Body of pancreas (tissue), 4 donors: ENCODE measurements around the gene TMEM8B.

ENCODE experiments used
- POLR2A ChIP-seq, 3 donors: fragments of 450-650 bp; IDR thresholded peaks; one replicate each; pipeline ENCODE4 v1.6.1; 2016; ENCODE audit warnings: antibody characterized with exemption in 3 of 3, mild to moderate bottlenecking in 2 of 3
- TF ChIP-seq, protein P1 (sequence below), 7 experiments: fragments of 450-650 bp in 4 of 7; fragments of 200-600 bp in 3 of 7; sonication (generic) in 3 of 7; IDR thresholded peaks; one replicate each; pipeline ENCODE4 v1.5.1; 2016 to 2019; ENCODE audit warnings: antibody characterized with exemption in 7 of 7

DNA sequence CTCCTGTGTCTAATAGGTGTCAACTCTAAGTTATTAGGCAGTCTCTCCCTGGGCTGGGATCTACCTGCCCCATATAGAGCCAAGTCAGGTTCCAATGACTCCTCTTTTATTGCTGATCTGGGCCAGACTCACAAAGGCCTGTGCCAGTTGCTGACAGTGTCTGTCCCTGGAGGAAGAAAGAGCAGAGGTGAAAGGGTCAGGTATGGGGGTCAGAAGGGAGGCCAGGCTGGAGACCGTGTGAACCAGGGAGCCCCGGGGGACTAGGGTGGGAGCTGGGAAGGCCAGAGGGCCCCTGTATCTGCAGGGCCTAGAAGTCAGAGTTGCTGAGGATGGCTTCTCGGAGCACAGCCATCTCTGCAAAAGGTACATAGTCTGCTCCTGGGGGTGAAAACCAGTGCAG lies 10.7 kb upstream of the TMEM8B start:
- TF ChIP-seq, protein P1, sequence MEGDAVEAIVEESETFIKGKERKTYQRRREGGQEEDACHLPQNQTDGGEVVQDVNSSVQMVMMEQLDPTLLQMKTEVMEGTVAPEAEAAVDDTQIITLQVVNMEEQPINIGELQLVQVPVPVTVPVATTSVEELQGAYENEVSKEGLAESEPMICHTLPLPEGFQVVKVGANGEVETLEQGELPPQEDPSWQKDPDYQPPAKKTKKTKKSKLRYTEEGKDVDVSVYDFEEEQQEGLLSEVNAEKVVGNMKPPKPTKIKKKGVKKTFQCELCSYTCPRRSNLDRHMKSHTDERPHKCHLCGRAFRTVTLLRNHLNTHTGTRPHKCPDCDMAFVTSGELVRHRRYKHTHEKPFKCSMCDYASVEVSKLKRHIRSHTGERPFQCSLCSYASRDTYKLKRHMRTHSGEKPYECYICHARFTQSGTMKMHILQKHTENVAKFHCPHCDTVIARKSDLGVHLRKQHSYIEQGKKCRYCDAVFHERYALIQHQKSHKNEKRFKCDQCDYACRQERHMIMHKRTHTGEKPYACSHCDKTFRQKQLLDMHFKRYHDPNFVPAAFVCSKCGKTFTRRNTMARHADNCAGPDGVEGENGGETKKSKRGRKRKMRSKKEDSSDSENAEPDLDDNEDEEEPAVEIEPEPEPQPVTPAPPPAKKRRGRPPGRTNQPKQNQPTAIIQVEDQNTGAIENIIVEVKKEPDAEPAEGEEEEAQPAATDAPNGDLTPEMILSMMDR (IDR thresholded peaks at IDR 0.05) = no peak
- TF ChIP-seq POLR2A (IDR thresholded peaks at IDR 0.05) = no peak
